ENCODE measurements around the gene SNAI1. TPM values are rescaled to one million over a fixed set of nuclear protein-coding genes. Genes with fewer than 3 reads are reported as not detected.
A peak's percentile ranks its signal among the peaks of the same experiment; 100 is the strongest.
"Not testable (repeated sequence)": the region's sequence is repeated elsewhere in the genome, so short reads cannot be mapped to it uniquely, and the experiment has no call there.

The SNAI1 gene
- total and polyA plus RNA-seq, 12 donors: 0.59 to 7.6 (median 2.7) TPM

DNA sequence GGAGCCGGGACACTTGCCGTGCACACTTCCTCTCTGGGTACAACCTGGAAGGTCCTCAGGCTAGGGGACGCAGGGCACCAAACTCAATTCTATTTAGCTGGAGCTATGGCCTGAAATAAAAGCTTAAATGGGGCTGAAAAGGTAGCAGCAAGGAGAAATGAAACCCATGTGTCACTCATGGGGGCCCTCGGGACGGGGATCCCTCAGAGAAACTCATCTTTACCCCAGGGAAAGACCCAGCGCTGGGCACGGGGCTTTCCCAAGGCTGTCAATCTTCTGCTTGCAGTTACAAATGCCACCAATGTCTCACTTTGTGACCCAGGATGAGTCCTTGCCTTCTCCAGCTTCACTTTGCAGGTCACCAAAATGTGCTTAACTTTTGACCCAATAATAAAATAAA is 16.5 kb downstream of the SNAI1 start:
- 75 to 80% methylated on average over 7 of the region's 7 CpGs for WGBS, 2 donors
- H3K4me3 ChIP-seq: no peak overlapping the region
- intact Hi-C loops (cut with DNase I): no loop called here

DNA sequence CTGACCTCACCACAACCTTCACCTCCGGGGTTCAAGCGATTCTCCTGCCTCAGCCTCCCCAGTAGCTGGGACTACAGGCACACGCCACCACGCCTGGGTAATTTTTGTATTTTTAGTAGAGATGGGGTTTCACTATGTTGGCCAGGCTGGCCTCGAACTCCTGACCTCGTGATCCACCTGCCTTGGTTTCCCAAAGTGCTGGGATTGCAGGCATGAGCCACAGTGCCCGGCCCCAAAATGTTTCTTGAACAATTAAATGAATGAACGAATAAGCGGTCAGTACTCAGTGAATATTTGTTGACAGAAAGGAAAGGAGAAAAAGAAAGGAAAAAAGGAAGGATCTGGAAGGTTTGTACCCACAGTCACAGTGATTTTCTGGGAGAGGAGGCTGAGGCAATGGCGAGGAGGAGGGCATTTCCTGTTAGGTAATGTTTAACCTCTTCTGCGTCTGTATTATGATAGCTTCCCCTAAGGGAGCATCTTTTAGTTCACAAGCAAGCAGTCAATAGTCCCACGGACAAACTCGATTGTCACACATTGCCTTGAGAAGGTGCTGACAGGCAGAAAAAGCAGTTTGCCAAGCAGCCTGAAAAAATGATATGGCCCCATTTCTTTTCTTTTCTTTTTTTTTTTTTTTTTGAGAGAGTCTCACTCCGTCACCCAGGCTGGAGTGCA is 17.9 kb downstream of the SNAI1 start:
- H3K27ac ChIP-seq; H3K9me3 ChIP-seq; H3K4me3 ChIP-seq; H3K36me3 ChIP-seq; H3K27me3 ChIP-seq; intact Hi-C loops (cut with DNase I); DNase-seq; ATAC-seq: not testable (repeated sequence)
- WGBS, 2 donors: 78 to 79% methylated on average over 14 of the region's 14 CpGs
- peaks cover 0 to 41% (median 25%) of the 10 kb centered on the region in 9 donors for H3K4me1 ChIP-seq

More for the DNA sequence above, 16.5 kb downstream of the SNAI1 start:
- H3K27ac ChIP-seq: no peak overlapping the region
- TF ChIP-seq, protein P1, sequence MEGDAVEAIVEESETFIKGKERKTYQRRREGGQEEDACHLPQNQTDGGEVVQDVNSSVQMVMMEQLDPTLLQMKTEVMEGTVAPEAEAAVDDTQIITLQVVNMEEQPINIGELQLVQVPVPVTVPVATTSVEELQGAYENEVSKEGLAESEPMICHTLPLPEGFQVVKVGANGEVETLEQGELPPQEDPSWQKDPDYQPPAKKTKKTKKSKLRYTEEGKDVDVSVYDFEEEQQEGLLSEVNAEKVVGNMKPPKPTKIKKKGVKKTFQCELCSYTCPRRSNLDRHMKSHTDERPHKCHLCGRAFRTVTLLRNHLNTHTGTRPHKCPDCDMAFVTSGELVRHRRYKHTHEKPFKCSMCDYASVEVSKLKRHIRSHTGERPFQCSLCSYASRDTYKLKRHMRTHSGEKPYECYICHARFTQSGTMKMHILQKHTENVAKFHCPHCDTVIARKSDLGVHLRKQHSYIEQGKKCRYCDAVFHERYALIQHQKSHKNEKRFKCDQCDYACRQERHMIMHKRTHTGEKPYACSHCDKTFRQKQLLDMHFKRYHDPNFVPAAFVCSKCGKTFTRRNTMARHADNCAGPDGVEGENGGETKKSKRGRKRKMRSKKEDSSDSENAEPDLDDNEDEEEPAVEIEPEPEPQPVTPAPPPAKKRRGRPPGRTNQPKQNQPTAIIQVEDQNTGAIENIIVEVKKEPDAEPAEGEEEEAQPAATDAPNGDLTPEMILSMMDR (IDR thresholded peaks at IDR 0.05): no peak
- H3K36me3 ChIP-seq: no peaks in the 10 kb centered on the region
- H3K27me3 ChIP-seq: no peaks in the 10 kb centered on the region
- H3K4me1 ChIP-seq: peaks cover 0 to 28% (median 15%) of the 10 kb centered on the region in 9 donors
- ATAC-seq: no peak
- no peaks in the 10 kb centered on the region for H3K9me3 ChIP-seq
- DNase-seq: no peak

DNA sequence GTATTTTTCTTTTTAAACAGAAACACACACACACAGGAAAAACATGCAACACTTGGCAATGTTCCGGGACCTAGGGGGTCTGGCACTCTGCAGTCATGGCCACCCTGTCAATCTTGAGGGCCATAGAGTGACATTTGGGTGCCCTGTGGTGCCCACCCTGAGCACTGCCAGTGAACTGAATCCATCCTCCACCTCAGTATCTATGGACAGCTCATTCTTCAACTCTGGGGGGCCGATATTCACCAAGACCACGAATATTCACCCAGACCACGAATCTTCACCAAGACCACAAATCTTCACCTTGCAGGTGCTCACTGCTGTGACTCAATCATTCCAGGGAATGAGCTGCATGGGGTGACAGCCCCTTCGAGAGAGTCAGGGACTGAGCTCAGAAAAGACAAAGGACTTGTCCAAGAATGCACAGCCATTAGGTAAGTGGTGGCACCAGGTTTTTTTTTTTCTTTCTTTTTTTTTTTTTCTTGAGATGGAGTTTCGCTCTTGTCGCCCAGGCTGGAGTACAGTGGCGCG is 19.1 kb downstream of the SNAI1 start:
- H3K36me3 ChIP-seq: no peaks in the 10 kb centered on the region
- WGBS, 2 donors: 90 to 94% methylated on average over 9 of the region's 9 CpGs
- no peaks in the 10 kb centered on the region for H3K9me3 ChIP-seq
- TF ChIP-seq, protein P1 (IDR thresholded peaks at IDR 0.05): no peak
- no peak for ATAC-seq
- no peak overlapping the region for H3K27ac ChIP-seq
- peaks cover 0 to 53% (median 34%) of the 10 kb centered on the region in 9 donors for H3K4me1 ChIP-seq
- no peak for DNase-seq
- no peak overlapping the region for H3K4me3 ChIP-seq
- intact Hi-C loops (cut with DNase I): no loop called here
- no peaks in the 10 kb centered on the region for H3K27me3 ChIP-seq

DNA sequence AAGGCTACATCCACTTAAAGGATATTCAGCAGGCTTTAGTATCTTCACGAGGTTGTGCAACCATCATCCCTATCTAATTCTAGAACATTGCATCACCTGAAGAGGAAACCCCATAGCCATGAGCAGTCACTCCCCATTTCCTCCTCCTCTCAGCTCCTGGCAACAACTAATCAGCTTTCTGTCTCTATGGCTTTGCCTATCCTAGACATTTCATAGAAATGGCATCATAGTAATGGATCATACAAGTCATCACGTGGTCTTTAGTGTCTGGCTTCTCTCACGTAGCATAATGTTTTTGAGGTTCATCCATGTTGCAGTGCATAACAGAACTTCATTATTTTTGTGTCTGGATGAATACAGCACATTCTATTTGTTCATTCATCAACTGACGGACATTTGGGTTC is 20.5 kb downstream of the SNAI1 start:
- intact Hi-C loops (cut with DNase I): no loop called here
- TF ChIP-seq, protein P1 (IDR thresholded peaks at IDR 0.05): no peak
- H3K9me3 ChIP-seq: no peaks in the 10 kb centered on the region
- no peak overlapping the region for H3K4me3 ChIP-seq
- no peaks in the 10 kb centered on the region for H3K36me3 ChIP-seq
- no peaks in the 10 kb centered on the region for H3K27me3 ChIP-seq
- peak; percentile 45 to 84 (median 75) for ATAC-seq
- peak overlapping the region in 2 of 10 donors; percentile 48 to 69 for H3K27ac ChIP-seq
- DNase-seq: no peak
- WGBS, 2 donors: 53 to 61% methylated on average over 4 of the region's 4 CpGs
- H3K4me1 ChIP-seq: peaks cover 0 to 55% (median 34%) of the 10 kb centered on the region in 9 donors

DNA sequence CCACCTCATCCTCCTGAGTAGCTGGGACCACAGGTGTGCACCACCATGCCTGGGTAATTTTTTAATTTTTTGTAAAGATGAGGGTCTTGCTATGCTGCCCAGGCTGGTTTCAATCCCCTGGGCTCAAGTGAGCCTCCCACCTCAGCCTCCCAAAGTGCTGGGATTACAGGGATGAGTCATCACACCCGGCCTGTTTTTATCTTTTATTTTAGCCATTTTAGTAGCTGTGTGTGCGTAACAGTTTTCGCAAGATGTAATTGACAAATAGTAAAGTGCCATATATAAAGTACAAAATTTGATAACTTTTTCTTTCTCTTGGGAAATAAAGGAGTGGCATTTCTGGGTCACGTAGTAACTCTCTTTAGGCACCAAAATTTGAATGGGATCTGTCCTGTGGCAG is 21.4 kb downstream of the SNAI1 start:
- Histone ChIP-seq H3K27me3 (no peaks in the 10 kb centered on the region), H3K4me1 (peaks cover 0 to 55% (median 34%) of the 10 kb centered on the region in 9 donors), H3K4me3 (no peak overlapping the region), H3K36me3 (no peaks in the 10 kb centered on the region), H3K27ac (peak overlapping the region in 5 of 10 donors; percentile 63 to 77 (median 65)), H3K9me3 (no peaks in the 10 kb centered on the region)
- 84 to 90% methylated on average over 4 of the region's 4 CpGs for WGBS, 2 donors
- ATAC-seq (no peak), DNase-seq (no peak)
- intact Hi-C loops (cut with DNase I): no loop called here
- TF ChIP-seq, protein P1 (IDR thresholded peaks at IDR 0.05): no peak
